H9 (cell line): ENCODE data around the gene ZFR2. TPM values are rescaled to one million over a fixed set of nuclear protein-coding genes. Genes with fewer than 3 reads are reported as not detected.

Source experiments
- DNase-seq: peaks from one replicate; pipeline ENCODE4 v3.0.0-alpha.2; 2017
- H2AFZ ChIP-seq: one replicate; pipeline ENCODE4 v1.6.1; 2013; ENCODE audit warnings: mild to moderate bottlenecking, low read length, control low read depth, moderate library complexity
- H2AK5ac ChIP-seq: 2 replicates; pipeline ENCODE4 v1.6.1; 2013; ENCODE audit warnings: low read length, control low read depth, mixed read lengths; ENCODE audit not compliant: insufficient read length
- H2BK120ac ChIP-seq: one replicate; pipeline ENCODE4 v1.6.1; 2013; ENCODE audit warnings: low read depth, mild to moderate bottlenecking, low read length, control low read depth, inconsistent platforms; ENCODE audit not compliant: poor library complexity, severe bottlenecking
- H2BK12ac ChIP-seq: 2 replicates; pipeline ENCODE4 v1.6.1; 2013; ENCODE audit warnings: low read length, control low read depth, mixed read lengths, low read depth; ENCODE audit not compliant: insufficient read length
- H2BK15ac ChIP-seq: 2 replicates; pipeline ENCODE4 v1.6.1; 2013; ENCODE audit warnings: low read depth, low read length, control low read depth
- H2BK20ac ChIP-seq: one replicate; pipeline ENCODE4 v1.6.1; 2013; ENCODE audit warnings: low read depth, mild to moderate bottlenecking, low read length, control low read depth, inconsistent platforms; ENCODE audit not compliant: poor library complexity, severe bottlenecking
- H2BK5ac ChIP-seq: 2 replicates; pipeline ENCODE4 v1.6.1; 2013; ENCODE audit warnings: low read length, control low read depth, mixed read lengths; ENCODE audit not compliant: insufficient read length
- H3K14ac ChIP-seq: 2 replicates; pipeline ENCODE4 v1.6.1; 2013; ENCODE audit warnings: low read length, control low read depth; ENCODE audit not compliant: insufficient read depth
- H3K18ac ChIP-seq: 2 replicates; pipeline ENCODE4 v1.6.1; 2013; ENCODE audit warnings: low read depth, mild to moderate bottlenecking, mixed read lengths, low read length, control low read depth; ENCODE audit not compliant: insufficient read length
- H3K23ac ChIP-seq: 2 replicates; pipeline ENCODE4 v1.6.1; 2013; ENCODE audit warnings: low read length, control low read depth, mixed read lengths, low read depth; ENCODE audit not compliant: insufficient read length
- H3K23me2 ChIP-seq: 2 replicates; pipeline ENCODE4 v1.6.1; 2013; ENCODE audit warnings: low read depth, mild to moderate bottlenecking, mixed read lengths, low read length, control low read depth; ENCODE audit not compliant: insufficient read length, poor library complexity, severe bottlenecking
- H3K27ac ChIP-seq: 2 replicates; pipeline ENCODE4 v1.5.1; 2013; ENCODE audit warnings: low read length, control low read depth, mixed read lengths, low read depth; ENCODE audit not compliant: insufficient read length
- H3K27me3 ChIP-seq: 2 replicates; pipeline ENCODE4 v1.6.1; 2013; ENCODE audit warnings: low read length, control low read depth, inconsistent platforms; ENCODE audit not compliant: insufficient read depth
- H3K4ac ChIP-seq: 2 replicates; pipeline ENCODE4 v1.6.1; 2013; ENCODE audit warnings: low read depth, mild to moderate bottlenecking, control low read depth, inconsistent platforms, low read length, moderate library complexity
- H3K4me1 ChIP-seq: 2 replicates; pipeline ENCODE4 v1.6.1; 2013; ENCODE audit warnings: low read length, control low read depth, inconsistent platforms; ENCODE audit not compliant: insufficient read depth
- H3K4me2 ChIP-seq: 2 replicates; pipeline ENCODE4 v1.6.1; 2013; ENCODE audit warnings: low read length, control low read depth, mixed read lengths; ENCODE audit not compliant: insufficient read length, insufficient read depth
- H3K56ac ChIP-seq: 2 replicates; pipeline ENCODE4 v1.6.1; 2013; ENCODE audit warnings: low read depth, mild to moderate bottlenecking, mixed read lengths, low read length, control low read depth; ENCODE audit not compliant: insufficient read length
- H3K79me1 ChIP-seq: 2 replicates; pipeline ENCODE4 v1.6.1; 2013; ENCODE audit warnings: low read depth, mild to moderate bottlenecking, moderate library complexity, low read length, control low read depth, inconsistent platforms; ENCODE audit not compliant: insufficient read depth, poor library complexity, severe bottlenecking
- H3K79me2 ChIP-seq: 2 replicates; pipeline ENCODE4 v1.6.1; 2013; ENCODE audit warnings: low read length, control low read depth, inconsistent platforms; ENCODE audit not compliant: insufficient read depth
- H3K9ac ChIP-seq: 2 replicates; pipeline ENCODE4 v1.6.1; 2013; ENCODE audit warnings: low read length, control low read depth, mixed read lengths; ENCODE audit not compliant: insufficient read length; ENCODE audit errors: extremely low read depth
- H3K9me3 ChIP-seq: one replicate; pipeline ENCODE4 v1.6.1; 2013; ENCODE audit warnings: low read depth, low read length, inconsistent platforms; ENCODE audit not compliant: control insufficient read depth
- H3T11ph ChIP-seq: one replicate; pipeline ENCODE4 v1.6.1; 2013; ENCODE audit warnings: mild to moderate bottlenecking, low read length, control low read depth, inconsistent platforms
- H4K20me1 ChIP-seq: one replicate; pipeline ENCODE4 v1.6.1; 2013; ENCODE audit not compliant: control insufficient read depth, insufficient read length, insufficient read depth
- H4K5ac ChIP-seq: 2 replicates; pipeline ENCODE4 v1.6.1; 2013; ENCODE audit warnings: low read depth, mild to moderate bottlenecking, mixed read lengths, low read length, control low read depth; ENCODE audit not compliant: insufficient read length
- H4K8ac ChIP-seq: replicated peaks from 2 replicates; pipeline ENCODE4 v1.6.1; 2013; ENCODE audit warnings: low read length, control low read depth, mixed read lengths, low read depth; ENCODE audit not compliant: insufficient read length
- H4K91ac ChIP-seq: 2 replicates; pipeline ENCODE4 v1.6.1; 2013; ENCODE audit warnings: low read depth, mild to moderate bottlenecking, moderate library complexity, mixed read lengths, low read length, control low read depth; ENCODE audit not compliant: insufficient read length
- H3K27ac Mint-ChIP-seq, 3 experiments: 2 replicates in 2 of 3; 3 replicates in 1 of 3; pipeline ENCODE4 v1.8.0; 2020 to 2021; ENCODE audit warnings: mixed read lengths in 3 of 3, mild to moderate bottlenecking in 1 of 3, moderate library complexity in 1 of 3
- H3K27me3 Mint-ChIP-seq: 2 replicates; pipeline ENCODE4 v1.8.0; 2021; ENCODE audit warnings: low read depth, mild to moderate bottlenecking, moderate library complexity, mixed read lengths
- H3K36me3 Mint-ChIP-seq, 3 experiments: 2 replicates in 2 of 3; 3 replicates in 1 of 3; pipeline ENCODE4 v1.8.0; 2020 to 2021; ENCODE audit warnings: low read depth in 3 of 3, mixed read lengths in 3 of 3; ENCODE audit not compliant: insufficient read depth in 1 of 3
- H3K4me1 Mint-ChIP-seq, 2 experiments: 2 replicates each; pipeline ENCODE4 v1.8.0; 2020; ENCODE audit warnings: mixed read lengths in 2 of 2
- H3K4me3 Mint-ChIP-seq, 2 experiments: 2 replicates in 1 of 2; 3 replicates in 1 of 2; pipeline ENCODE4 v1.8.0; 2020 to 2021; ENCODE audit warnings: mild to moderate bottlenecking in 2 of 2, mixed read lengths in 2 of 2, moderate library complexity in 1 of 2
- H3K9me3 Mint-ChIP-seq, 2 experiments: 2 replicates in 1 of 2; 3 replicates in 1 of 2; pipeline ENCODE4 v1.8.0; 2020; ENCODE audit warnings: mild to moderate bottlenecking in 2 of 2, mixed read lengths in 2 of 2, moderate library complexity in 1 of 2
- WGBS: extraction: QIAGEN DNeasy Blood & Tissue Kit; methylation state at CpG from one replicate; pipeline ENCODE4 v1.1.7; 2013; ENCODE audit warnings: missing lambda C conversion rate, low lambda C conversion rate, mixed read lengths; ENCODE audit not compliant: insufficient read length; ENCODE audit errors: extremely low coverage; 5-methylcytosine and 5-hydroxymethylcytosine counted together
- total RNA-seq: library from RNA; stranded (reverse); gene quantifications from 2 replicates; pipeline ENCODE4 v1.2.1, GENCODE V29; 2021
- TF ChIP-seq, protein P1 (sequence below): fragments of 200-600 bp; sonication (generic); conservative IDR thresholded peaks from 3 replicates; pipeline ENCODE4 v1.8.0; 2021; ENCODE audit warnings: antibody characterized with exemption, mild to moderate bottlenecking

ZFR2 gene
- total RNA-seq, 1 experiment from 2014 or later = 18.3 TPM

DNA sequence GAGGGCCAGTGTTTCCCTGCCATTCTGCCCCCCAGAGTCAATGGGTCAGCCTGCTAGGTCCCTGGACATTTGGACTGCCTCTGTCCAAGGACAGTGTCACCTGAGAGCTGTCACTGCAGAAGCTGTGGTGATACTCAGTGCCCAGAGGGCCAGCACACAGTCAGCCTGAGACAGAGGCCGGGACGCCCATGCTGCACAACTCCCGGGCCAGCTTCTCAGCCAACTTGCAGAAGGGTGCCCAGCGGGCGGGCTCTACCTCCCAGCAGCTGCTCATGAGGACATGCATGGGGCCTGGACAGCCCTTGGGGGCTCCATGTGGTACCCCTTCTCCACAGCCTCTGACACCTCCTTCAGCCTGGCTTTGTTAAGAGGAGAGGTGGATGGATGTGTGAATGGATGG is 93.0 kb downstream of the ZFR2 start:
- H3K27ac ChIP-seq = no peak overlapping the region
- no peak for DNase-seq
- no peak overlapping the region for H2BK120ac ChIP-seq
- H2AK5ac ChIP-seq = no peak overlapping the region
- H4K91ac ChIP-seq = no peak overlapping the region
- no peak overlapping the region for H2BK5ac ChIP-seq
- H3K4me1 ChIP-seq = no peaks in the 10 kb centered on the region
- H3K4me2 ChIP-seq = no peak overlapping the region
- peaks cover under 1% of the 10 kb centered on the region; the same call in 1 of the 2 replicates for H3K27me3 Mint-ChIP-seq
- peak overlapping the region; percentile 4; the same call in 1 of the 2 replicates for H3K14ac ChIP-seq
- H3K18ac ChIP-seq = no peak overlapping the region
- H3K27me3 ChIP-seq = no peaks in the 10 kb centered on the region
- no peak overlapping the region for H2AFZ ChIP-seq
- no peaks in the 10 kb centered on the region for H3K79me1 ChIP-seq
- no peak overlapping the region for H3K27ac Mint-ChIP-seq
- no peak overlapping the region for H2BK12ac ChIP-seq
- no peak overlapping the region for H3K9ac ChIP-seq
- no CpG with 5 or more reads among the region's 5 CpGs for WGBS
- H2BK20ac ChIP-seq = no peak overlapping the region
- H2BK15ac ChIP-seq = no peak overlapping the region
- no peaks in the 10 kb centered on the region for H4K20me1 ChIP-seq
- no peak overlapping the region for H3K4me3 Mint-ChIP-seq
- H3K4ac ChIP-seq = no peak overlapping the region
- H3K9me3 ChIP-seq = peaks cover under 1% of the 10 kb centered on the region
- TF ChIP-seq, protein P1, sequence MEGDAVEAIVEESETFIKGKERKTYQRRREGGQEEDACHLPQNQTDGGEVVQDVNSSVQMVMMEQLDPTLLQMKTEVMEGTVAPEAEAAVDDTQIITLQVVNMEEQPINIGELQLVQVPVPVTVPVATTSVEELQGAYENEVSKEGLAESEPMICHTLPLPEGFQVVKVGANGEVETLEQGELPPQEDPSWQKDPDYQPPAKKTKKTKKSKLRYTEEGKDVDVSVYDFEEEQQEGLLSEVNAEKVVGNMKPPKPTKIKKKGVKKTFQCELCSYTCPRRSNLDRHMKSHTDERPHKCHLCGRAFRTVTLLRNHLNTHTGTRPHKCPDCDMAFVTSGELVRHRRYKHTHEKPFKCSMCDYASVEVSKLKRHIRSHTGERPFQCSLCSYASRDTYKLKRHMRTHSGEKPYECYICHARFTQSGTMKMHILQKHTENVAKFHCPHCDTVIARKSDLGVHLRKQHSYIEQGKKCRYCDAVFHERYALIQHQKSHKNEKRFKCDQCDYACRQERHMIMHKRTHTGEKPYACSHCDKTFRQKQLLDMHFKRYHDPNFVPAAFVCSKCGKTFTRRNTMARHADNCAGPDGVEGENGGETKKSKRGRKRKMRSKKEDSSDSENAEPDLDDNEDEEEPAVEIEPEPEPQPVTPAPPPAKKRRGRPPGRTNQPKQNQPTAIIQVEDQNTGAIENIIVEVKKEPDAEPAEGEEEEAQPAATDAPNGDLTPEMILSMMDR = no peak
- no peak overlapping the region for H3K56ac ChIP-seq
- H3K23me2 ChIP-seq = no peaks in the 10 kb centered on the region
- H3K23ac ChIP-seq = no peak overlapping the region
- no peak overlapping the region for H3T11ph ChIP-seq
- no peak overlapping the region for H4K5ac ChIP-seq
- no peaks in the 10 kb centered on the region for H3K79me2 ChIP-seq
- peaks cover 7 to 17% of the 10 kb centered on the region in 2 experiments for H3K4me1 Mint-ChIP-seq
- H4K8ac ChIP-seq = no peak overlapping the region
- H3K36me3 Mint-ChIP-seq = peaks cover 0 to 1% (median under 1%) of the 10 kb centered on the region in 3 experiments; a peak in 4 of 7 replicates
- peaks cover under 1 to 2% of the 10 kb centered on the region in 2 experiments; a peak in 4 of 5 replicates for H3K9me3 Mint-ChIP-seq
